NB4 (cell line): ENCODE data around the gene BCL11B.

ENCODE experiments used
- CTCF ChIP-seq: IDR thresholded peaks from one replicate; pipeline ENCODE4 v1.5.1; 2012; ENCODE audit warnings: low read depth, low read length
- POLR2A ChIP-seq: IDR thresholded peaks from 2 replicates; pipeline ENCODE4 v1.6.1; 2011; ENCODE audit warnings: mild to moderate bottlenecking; ENCODE audit not compliant: insufficient read length; ENCODE audit errors: extremely low read depth

GRCh38 chr14:99320621-99321235 lies 48.7 kb upstream of the BCL11B start:
- no peak for TF ChIP-seq CTCF
- TF ChIP-seq POLR2A, result no peak
